GM15510 (cell line): ENCODE data around the gene RNF14.
A peak's percentile ranks its signal among the peaks of the same experiment; 100 is the strongest.

Experiments
- POLR2A ChIP-seq: IDR thresholded peaks from 3 replicates; pipeline ENCODE4 v1.6.1; 2011; ENCODE audit warnings: borderline replicate concordance; ENCODE audit not compliant: insufficient read length; ENCODE audit errors: extremely low read depth

Gene RNF14

GRCh38 chr5:141968914-141969608 is at the start of gene RNF14:
TSS of gene RNF14 (plus strand) at chr5:141969105. CDS start at chr5:141973589, 4,484 bp downstream.
- TF ChIP-seq POLR2A, result peak; percentile 90

GRCh38 chr5:141919218-141920119 is 49.4 kb upstream of the RNF14 start:
- no peak for TF ChIP-seq POLR2A

GRCh38 chr5:141920771-141921170 is 48.1 kb upstream of the RNF14 start:
- no peak for TF ChIP-seq POLR2A

GRCh38 chr5:141923448-141924313 is 45.2 kb upstream of the RNF14 start, which contains the start of gene DELE1:
TSS of gene DELE1 (plus strand) at chr5:141923871. CDS start at chr5:141923942, 71 bp downstream.
- TF ChIP-seq POLR2A, result peak; percentile 83

GRCh38 chr5:141926434-141926833 is 42.5 kb upstream of the RNF14 start:
- TF ChIP-seq POLR2A, result no peak

GRCh38 chr5:141928051-141928450 is 40.9 kb upstream of the RNF14 start:
- TF ChIP-seq POLR2A, result no peak

- TF ChIP-seq POLR2A, result no peak
These were observed 39.4 kb upstream of the RNF14 start for GRCh38 chr5:141929398-141930058.

GRCh38 chr5:141931694-141932093 is 37.2 kb upstream of the RNF14 start:
- TF ChIP-seq POLR2A, result no peak

- no peak for TF ChIP-seq POLR2A
These were observed 35.8 kb upstream of the RNF14 start for GRCh38 chr5:141933151-141933550.

- no peak for TF ChIP-seq POLR2A
These were observed 34.6 kb upstream of the RNF14 start for GRCh38 chr5:141934099-141934844.

- TF ChIP-seq POLR2A, result no peak
These were observed 33.4 kb upstream of the RNF14 start for GRCh38 chr5:141935538-141935937.

- no peak for TF ChIP-seq POLR2A
These were observed 28.1 kb upstream of the RNF14 start for GRCh38 chr5:141940695-141941271.

GRCh38 chr5:141941307-141941706 is 27.6 kb upstream of the RNF14 start:
- no peak for TF ChIP-seq POLR2A
